OCI-LY7 (cell line): ENCODE measurements around the gene TXNIP. TPM values are rescaled to one million over a fixed set of nuclear protein-coding genes. Genes with fewer than 3 reads are reported as not detected.

Source experiments
- BruUV-seq: library from RNA; stranded (reverse); fragments of 400-500 nt; replicated peaks from 2 replicates; lab custom pipeline; 2021; lab: Mats Ljungman, UMichigan
- CTCF ChIA-PET: fragments of 300-600 bp; sonication (Branson Sonifier 250); formaldehyde crosslinking; loops from one replicate; lab custom pipeline; 2022; ENCODE audit warnings: antibody characterized with exemption; ENCODE audit not compliant: unreplicated experiment; lab: Charles Lee
- POLR2A ChIA-PET: fragments of 300-600 bp; sonication (Branson Sonifier 250); formaldehyde crosslinking; loops from one replicate; lab custom pipeline; 2022; ENCODE audit warnings: antibody characterized with exemption; lab: Charles Lee
- DNase-seq: peaks from one replicate; pipeline ENCODE4 v3.0.0-alpha.2; 2015; ENCODE audit warnings: low spot score
- H2AFZ ChIP-seq: fragments of 200-600 bp; sonication (generic), shearing (Covaris generic); 2 replicates; pipeline ENCODE4 v1.6.1; 2014; ENCODE audit warnings: mild to moderate bottlenecking, antibody characterized with exemption, low read length, moderate library complexity
- H3K27ac ChIP-seq: fragments of 200-600 bp; sonication (generic); 2 replicates; pipeline ENCODE4 v1.5.1; 2014; ENCODE audit warnings: mixed run types, low read depth, mild to moderate bottlenecking, moderate library complexity, low read length, inconsistent platforms; ENCODE audit not compliant: poor library complexity, severe bottlenecking
- H3K36me3 ChIP-seq: fragments of 200-600 bp; sonication (generic); 2 replicates; pipeline ENCODE4 v1.6.1; 2014; ENCODE audit warnings: mild to moderate bottlenecking, antibody characterized with exemption, low read length, moderate library complexity, mixed read lengths; ENCODE audit not compliant: insufficient read depth
- H3K4me1 ChIP-seq: fragments of 200-600 bp; sonication (generic); 2 replicates; pipeline ENCODE4 v1.5.1; 2014; ENCODE audit warnings: mild to moderate bottlenecking, low read length; ENCODE audit not compliant: insufficient read depth, poor library complexity, severe bottlenecking
- H3K4me2 ChIP-seq: fragments of 200-600 bp; sonication (generic); 2 replicates; pipeline ENCODE4 v1.6.1; 2014; ENCODE audit warnings: mild to moderate bottlenecking, low read length
- H3K4me3 ChIP-seq: fragments of 200-600 bp; sonication (generic); 2 replicates; pipeline ENCODE4 v1.5.1; 2014; ENCODE audit warnings: mild to moderate bottlenecking, low read depth, low read length; ENCODE audit not compliant: poor library complexity, severe bottlenecking
- H3K79me2 ChIP-seq: fragments of 200-600 bp; sonication (generic); 2 replicates; pipeline ENCODE4 v1.6.1; 2016; ENCODE audit warnings: low read depth, mild to moderate bottlenecking, low read length, moderate library complexity, mixed read lengths; ENCODE audit not compliant: insufficient read depth
- H3K9me2 ChIP-seq: fragments of 200-600 bp; sonication (generic); 2 replicates; pipeline ENCODE4 v1.6.1; 2016; ENCODE audit warnings: mild to moderate bottlenecking, low read length, mixed read lengths; ENCODE audit not compliant: insufficient read depth
- H3K9me3 ChIP-seq: fragments of 200-600 bp; sonication (generic); 2 replicates; pipeline ENCODE4 v1.6.1; 2014; ENCODE audit warnings: mild to moderate bottlenecking, mixed run types, low read length, mixed read lengths
- H4K20me1 ChIP-seq: fragments of 200-600 bp; sonication (generic); 2 replicates; pipeline ENCODE4 v1.6.1; 2014; ENCODE audit warnings: mild to moderate bottlenecking, antibody characterized with exemption, low read length, moderate library complexity, mixed read lengths; ENCODE audit not compliant: insufficient read depth
- EZH2phosphoT487 ChIP-seq: fragments of 200-600 bp; sonication (generic); IDR thresholded peaks from 2 replicates; pipeline ENCODE4 v1.6.1; 2018; ENCODE audit warnings: low read depth, borderline replicate concordance, mild to moderate bottlenecking, mixed run types, antibody characterized with exemption, low read length, moderate library complexity, mixed read lengths
- intact Hi-C: fragments of 100-400 bp; cut with micrococcal nuclease; formaldehyde crosslinking; loops from one replicate; pipeline ENCODE4 v1.10.0; 2022; ENCODE audit not compliant: unreplicated experiment
- total RNA-seq, 2 experiments: library from RNA; depleted of rRNA in 1 of 2; stranded (reverse); fragments of >200 nt in 1 of 2; shearing (Covaris generic) in 1 of 2; gene quantifications; 2 replicates each; pipeline ENCODE4 v1.2.3, GENCODE V29; 2014 to 2022
- TF ChIP-seq, protein P1 (sequence below): fragments of 200-600 bp; sonication (generic); conservative IDR thresholded peaks from 2 replicates; pipeline ENCODE4 v1.5.1; 2014; ENCODE audit warnings: mild to moderate bottlenecking, antibody characterized with exemption, low read length, moderate library complexity, mixed read lengths

Gene TXNIP
- total RNA-seq, 2 experiments from 2014 or later, result 50.3 to 144 TPM

DNA sequence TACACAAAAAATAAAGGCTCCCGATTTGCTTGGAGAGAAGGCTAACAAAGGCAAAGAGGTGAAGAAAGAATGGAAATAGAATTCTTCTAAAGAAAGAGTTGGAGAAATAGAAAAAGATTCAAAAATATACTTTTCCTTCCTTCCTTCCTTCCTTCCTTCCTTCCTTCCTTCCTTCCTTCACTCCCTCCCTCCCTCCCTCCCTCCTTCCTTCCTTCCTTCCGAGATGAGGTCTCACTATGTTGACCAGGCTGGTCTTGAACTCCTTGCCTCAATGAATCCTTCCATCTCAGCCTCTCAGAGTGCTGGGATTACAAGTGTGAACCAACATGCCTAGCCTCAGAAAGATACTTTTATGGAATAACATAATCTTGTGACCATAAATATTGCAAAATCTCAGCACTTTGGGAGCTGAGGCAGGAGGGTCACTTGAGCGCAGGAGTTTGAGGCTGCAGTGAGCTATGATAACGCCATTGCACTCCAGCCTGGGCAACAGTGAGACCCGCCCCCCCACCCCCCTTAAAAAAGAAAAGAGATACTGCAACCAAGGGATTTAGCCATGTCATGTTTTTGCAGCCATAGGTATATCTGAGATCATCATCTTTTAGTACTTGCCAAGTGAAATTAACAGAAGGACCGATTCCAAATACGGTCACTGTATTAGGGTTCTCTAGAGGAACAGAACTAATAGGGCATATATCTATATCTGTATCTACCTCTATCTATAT, 26.2 kb upstream of the TXNIP start:
- ChIA-PET POLR2A (interaction anchor here (0.6 to 1.3 kb wide), 4 partner anchors 10 to 95 kb away, joined by 3 to 5 read pairs (median 4); partner anchors contain the start of gene RBM8A), CTCF (interaction anchor here (1.0 kb wide), 1 partner anchor 177 kb away, joined by 3 read pairs; the partner anchor contains the start of gene NUDT17)
- Histone ChIP-seq H3K79me2 (no peaks in the 10 kb centered on the region), H3K4me1 (no peaks in the 10 kb centered on the region), H3K9me2 (no peaks in the 10 kb centered on the region), H3K4me3 (no peak overlapping the region), H3K36me3 (no peaks in the 10 kb centered on the region), H3K4me2 (no peak overlapping the region), H2AFZ (no peak overlapping the region), H4K20me1 (no peaks in the 10 kb centered on the region), H3K27ac (no peak overlapping the region), H3K9me3 (no peaks in the 10 kb centered on the region)
- DNase-seq, result no peak
- no peak for TF ChIP-seq EZH2phosphoT487
- TF ChIP-seq, protein P1, sequence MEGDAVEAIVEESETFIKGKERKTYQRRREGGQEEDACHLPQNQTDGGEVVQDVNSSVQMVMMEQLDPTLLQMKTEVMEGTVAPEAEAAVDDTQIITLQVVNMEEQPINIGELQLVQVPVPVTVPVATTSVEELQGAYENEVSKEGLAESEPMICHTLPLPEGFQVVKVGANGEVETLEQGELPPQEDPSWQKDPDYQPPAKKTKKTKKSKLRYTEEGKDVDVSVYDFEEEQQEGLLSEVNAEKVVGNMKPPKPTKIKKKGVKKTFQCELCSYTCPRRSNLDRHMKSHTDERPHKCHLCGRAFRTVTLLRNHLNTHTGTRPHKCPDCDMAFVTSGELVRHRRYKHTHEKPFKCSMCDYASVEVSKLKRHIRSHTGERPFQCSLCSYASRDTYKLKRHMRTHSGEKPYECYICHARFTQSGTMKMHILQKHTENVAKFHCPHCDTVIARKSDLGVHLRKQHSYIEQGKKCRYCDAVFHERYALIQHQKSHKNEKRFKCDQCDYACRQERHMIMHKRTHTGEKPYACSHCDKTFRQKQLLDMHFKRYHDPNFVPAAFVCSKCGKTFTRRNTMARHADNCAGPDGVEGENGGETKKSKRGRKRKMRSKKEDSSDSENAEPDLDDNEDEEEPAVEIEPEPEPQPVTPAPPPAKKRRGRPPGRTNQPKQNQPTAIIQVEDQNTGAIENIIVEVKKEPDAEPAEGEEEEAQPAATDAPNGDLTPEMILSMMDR, result no peak
- intact Hi-C loops, result no loop called here
- no TSS peak for BruUV-seq

- BruUV-seq, result no TSS peak
- Histone ChIP-seq H3K9me3 (no peaks in the 10 kb centered on the region), H3K27ac (no peak within 1 kb of the TSS), H4K20me1 (no peaks in the 10 kb centered on the region), H3K36me3 (no peaks in the 10 kb centered on the region), H3K4me3 (no peak within 1 kb of the TSS), H3K79me2 (no peaks in the 10 kb centered on the region), H2AFZ (no peak within 1 kb of the TSS), H3K9me2 (no peaks in the 10 kb centered on the region), H3K4me2 (no peak within 1 kb of the TSS), H3K4me1 (no peaks in the 10 kb centered on the region)
- ChIA-PET CTCF (interaction anchor here (1.0 kb wide), 1 partner anchor 176 kb away, joined by 3 read pairs; the partner anchor contains the start of gene NUDT17), POLR2A (interaction anchor here (0.6 to 1.3 kb wide), 4 partner anchors 11 to 94 kb away, joined by 3 to 5 read pairs (median 4); partner anchors contain the start of gene RBM8A)
- DNase-seq, result no peak
- intact Hi-C loops, result no loop called here
- no peak for TF ChIP-seq EZH2phosphoT487
- TF ChIP-seq, protein P1, result no peak
Observed at GRCh38 chr1:146021622-146022402, 25.4 kb upstream of the TXNIP start, which contains the start of gene HJV. HJV (minus strand) TSS chr1:146021735; CDS start chr1:146020231, 1,504 bp downstream.
